CD4-positive, alpha-beta T cell treated with Interleukin-12 subunit alpha and Interleukin-12 subunit beta, for 1 hour (primary cell): Measurements from ENCODE around the gene CBR3.

Experiments
- DNase-seq: peaks from one replicate; pipeline ENCODE4 v3.0.0-alpha.2; 2020

The CBR3 gene

GRCh38 chr21:36156815-36157670 is 22.2 kb downstream of the CBR3 start, which contains the start of gene DOP1B:
Gene DOP1B (plus strand): TSS chr21:36156824. CDS start chr21:36164734, 7,910 bp downstream.
- DNase-seq, result peak; percentile 40

GRCh38 chr21:36159356-36159921 is 24.6 kb downstream of the CBR3 start:
- no peak for DNase-seq

- DNase-seq, result no peak
Observed at GRCh38 chr21:36160850-36161178, 25.9 kb downstream of the CBR3 start.

- DNase-seq, result no peak
Observed at GRCh38 chr21:36162631-36163030, 27.8 kb downstream of the CBR3 start.

GRCh38 chr21:36163750-36164741 is 29.2 kb downstream of the CBR3 start:
- DNase-seq, result no peak

GRCh38 chr21:36165356-36165755 is 30.5 kb downstream of the CBR3 start:
- DNase-seq, result no peak

- DNase-seq, result no peak
Observed at GRCh38 chr21:36166705-36167104, 31.8 kb downstream of the CBR3 start.

- DNase-seq, result no peak
Observed at GRCh38 chr21:36167541-36167940, 32.7 kb downstream of the CBR3 start.

GRCh38 chr21:36169470-36170128 is 34.7 kb downstream of the CBR3 start:
- DNase-seq, result no peak

- DNase-seq, result no peak
Observed at GRCh38 chr21:36170823-36171222, 35.9 kb downstream of the CBR3 start.

DNA sequence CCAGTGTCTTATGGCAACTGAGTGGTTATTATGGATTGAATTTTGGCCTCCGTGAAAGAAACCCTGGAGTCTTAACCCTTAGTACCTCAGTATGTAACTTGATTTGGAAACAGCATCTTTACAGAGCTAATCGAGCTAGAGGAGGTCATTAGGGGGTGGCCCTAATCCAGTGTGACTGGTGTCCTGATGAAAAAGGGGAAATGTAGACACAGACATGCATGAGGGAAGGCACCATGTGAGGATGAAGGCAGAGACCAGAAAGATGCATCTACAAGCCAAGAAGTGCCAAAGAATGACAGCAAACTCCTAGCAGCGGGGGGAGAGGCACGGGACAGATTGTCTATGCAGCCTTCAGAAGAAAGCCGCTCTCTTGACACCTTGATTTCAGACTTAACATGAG is 36.5 kb downstream of the CBR3 start:
- DNase-seq, result no peak

DNA sequence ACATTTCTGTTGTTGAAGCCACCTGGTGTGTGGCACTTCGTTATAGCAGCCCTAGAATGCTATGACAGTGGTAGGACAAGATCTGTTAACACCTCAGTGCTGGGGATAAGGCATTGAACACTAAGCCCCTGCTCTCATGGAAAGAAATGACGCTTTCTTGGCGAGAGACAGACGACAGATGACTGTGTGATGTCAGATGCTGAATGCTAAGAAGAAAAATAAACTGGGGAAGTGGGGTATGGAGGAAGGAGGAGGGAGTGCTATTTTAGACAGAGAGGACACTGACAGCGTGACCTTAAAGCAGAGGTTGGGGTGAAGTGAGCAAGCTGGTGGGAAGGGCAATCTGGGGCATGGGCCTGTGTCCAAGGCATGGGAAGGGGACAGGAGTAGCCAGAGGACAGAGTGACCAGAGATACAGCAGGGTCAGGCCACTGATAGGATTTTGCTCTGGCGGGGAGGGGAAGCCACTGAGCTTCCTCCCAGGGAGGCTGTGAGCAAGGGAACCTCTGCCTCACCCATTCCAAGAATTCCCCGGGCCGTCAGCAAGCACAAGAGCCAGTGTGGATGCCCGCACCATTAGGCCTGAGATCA is 37.0 kb downstream of the CBR3 start:
- DNase-seq, result no peak

- DNase-seq, result no peak
Observed at GRCh38 chr21:36174780-36175179, 39.9 kb downstream of the CBR3 start.

- DNase-seq, result no peak
Observed at GRCh38 chr21:36175771-36176565, 41.1 kb downstream of the CBR3 start.

- DNase-seq, result no peak
Observed at GRCh38 chr21:36178349-36178748, 43.5 kb downstream of the CBR3 start.

DNA sequence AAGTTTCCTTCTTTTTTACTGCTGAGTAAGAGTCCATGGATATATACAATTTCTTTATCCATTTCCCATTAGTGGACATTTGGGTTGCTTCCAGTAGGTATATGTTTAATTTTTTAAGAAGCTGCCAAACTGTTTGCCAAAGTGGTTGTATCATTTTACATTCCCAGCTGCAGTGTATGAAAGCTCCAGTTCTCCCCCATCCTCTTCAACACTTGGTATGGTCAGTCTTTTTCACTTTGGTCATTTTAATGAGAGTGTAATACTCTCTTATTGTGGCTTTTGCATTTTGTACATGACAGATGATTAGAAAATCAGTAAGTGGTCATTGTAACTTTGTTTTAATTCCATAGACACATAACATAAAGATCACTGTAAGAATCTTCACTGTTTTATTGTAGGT is 44.3 kb downstream of the CBR3 start:
- DNase-seq, result no peak

GRCh38 chr21:36180963-36181362 is 46.1 kb downstream of the CBR3 start:
- DNase-seq, result no peak

DNA sequence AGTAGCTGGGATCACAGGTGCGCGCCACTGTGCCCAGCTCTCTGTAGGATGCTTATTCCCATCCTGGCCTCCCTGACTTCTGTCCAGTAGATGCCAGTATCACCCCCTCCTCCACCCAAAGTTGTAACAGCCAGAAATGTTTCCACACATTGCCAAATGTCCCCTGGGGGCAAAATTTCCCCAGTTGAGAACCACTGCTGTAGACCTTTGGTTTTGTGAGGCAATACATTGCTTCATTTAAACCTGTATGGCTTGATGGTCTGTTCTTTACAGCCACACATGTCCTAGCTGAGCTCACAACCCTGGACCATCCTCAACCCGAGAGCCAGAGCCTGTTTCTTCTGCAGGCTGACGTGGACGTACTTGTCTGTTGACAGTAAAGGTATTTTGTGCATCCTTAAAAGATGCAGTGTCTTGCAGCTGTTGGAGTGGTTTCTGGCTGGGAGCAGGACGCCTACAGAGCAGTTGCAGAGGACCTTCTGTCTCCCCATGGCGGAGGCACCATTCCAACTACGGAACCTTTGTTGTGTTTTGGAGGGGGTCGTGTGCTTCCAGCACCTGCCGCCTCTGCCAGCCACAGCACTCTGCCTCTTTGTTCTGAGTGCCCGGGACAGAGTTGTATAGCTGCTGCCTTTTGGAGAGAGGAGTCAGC is 48.4 kb downstream of the CBR3 start:
- no peak for DNase-seq

- DNase-seq, result no peak
Observed at GRCh38 chr21:36184545-36184944, 49.7 kb downstream of the CBR3 start.

DNA sequence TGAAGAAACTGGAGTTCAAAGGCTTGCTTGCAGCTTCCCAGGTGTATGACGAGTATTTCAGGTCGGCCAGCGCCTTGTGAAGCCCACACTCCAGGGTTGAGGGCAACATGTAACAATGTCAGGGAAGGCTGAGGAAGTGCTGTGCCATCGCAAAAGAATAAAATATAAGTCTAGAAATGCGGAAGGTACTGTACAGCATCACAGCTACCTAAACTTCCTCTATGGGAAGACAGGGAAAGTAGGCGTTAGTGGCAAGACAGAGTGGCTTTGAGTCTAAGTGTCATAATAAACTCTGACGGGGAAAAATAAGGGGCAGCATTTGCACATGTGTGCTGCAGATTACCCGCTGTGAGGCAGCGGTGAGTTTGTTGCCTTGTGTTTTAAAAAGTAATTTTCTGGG is 50.6 kb downstream of the CBR3 start:
- no peak for DNase-seq

GRCh38 chr21:36186081-36186480 is 51.2 kb downstream of the CBR3 start:
- no peak for DNase-seq
